ENCODE measurements around the gene VPS35L. TPM values are rescaled to one million over a fixed set of nuclear protein-coding genes. Genes with fewer than 3 reads are reported as not detected.

Gene VPS35L
- total and polyA plus RNA-seq, 2 of the 13 experiments (the other 11 are each of a cell fraction or from before 2014, with no cell fraction given): 1.4 to 1.6 TPM

DNA sequence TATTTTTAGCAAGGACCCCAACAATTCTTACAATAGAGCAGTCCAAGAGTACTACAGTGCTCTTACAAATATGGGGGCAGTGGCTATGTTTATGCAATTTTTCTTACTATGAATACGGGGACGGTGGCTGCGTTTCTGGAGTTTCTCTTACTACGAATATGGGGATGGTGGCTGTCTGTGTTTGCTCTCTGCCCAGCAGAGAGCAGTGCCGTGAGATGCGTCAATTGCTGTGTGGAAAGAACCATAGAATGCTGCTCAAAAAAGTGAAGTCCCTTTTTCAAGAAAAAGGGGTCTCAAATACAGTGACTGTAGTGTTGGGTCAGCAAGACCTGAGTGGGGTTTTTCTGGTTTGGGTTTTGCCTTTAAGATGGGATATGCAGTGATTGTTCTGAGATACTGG, 108.7 kb downstream of the VPS35L start:
- WGBS (ENCODE audit: low lambda C conversion rate): 72% methylated on average over 6 of the region's 6 CpGs
- CTCF ChIA-PET (ENCODE audit: low intra/inter-chr PET ratio, low total read pairs): no interaction called here

More for the DNA sequence above, 108.7 kb downstream of the VPS35L start:
- H2AFZ ChIP-seq (ENCODE audit: low read length): no peak overlapping the region
- H3K4me2 ChIP-seq (ENCODE audit: low read depth, low read length): no peak overlapping the region
- intact Hi-C loops (cut with micrococcal nuclease; ENCODE audit: unreplicated experiment) (no loop called here), in situ Hi-C loops (cut with HindIII; ENCODE audit: extremely low pct_ligation_motif_present, low pct_unique_long_range_greater_than_20kb) (no loop called here)
- no peak for TF ChIP-seq ZSCAN29 (CRISPR knock-in tag; conservative IDR thresholded peaks at IDR 0.05)
- TF ChIP-seq ZNF567 (CRISPR knock-in tag; IDR thresholded peaks at IDR 0.05; ENCODE audit: borderline replicate concordance): no peak
- TF ChIP-seq CBFB (CRISPR knock-in tag; IDR thresholded peaks at IDR 0.05): no peak
- TF ChIP-seq HNRNPL (IDR thresholded peaks at IDR 0.05; ENCODE audit: low read depth, low read length): no peak
- no peak for TF ChIP-seq ZNF326 (CRISPR knock-in tag; IDR thresholded peaks at IDR 0.05; ENCODE audit: borderline replicate concordance)
- TF ChIP-seq ISX (CRISPR knock-in tag; conservative IDR thresholded peaks at IDR 0.05): no peak
- TF ChIP-seq, protein P1, sequence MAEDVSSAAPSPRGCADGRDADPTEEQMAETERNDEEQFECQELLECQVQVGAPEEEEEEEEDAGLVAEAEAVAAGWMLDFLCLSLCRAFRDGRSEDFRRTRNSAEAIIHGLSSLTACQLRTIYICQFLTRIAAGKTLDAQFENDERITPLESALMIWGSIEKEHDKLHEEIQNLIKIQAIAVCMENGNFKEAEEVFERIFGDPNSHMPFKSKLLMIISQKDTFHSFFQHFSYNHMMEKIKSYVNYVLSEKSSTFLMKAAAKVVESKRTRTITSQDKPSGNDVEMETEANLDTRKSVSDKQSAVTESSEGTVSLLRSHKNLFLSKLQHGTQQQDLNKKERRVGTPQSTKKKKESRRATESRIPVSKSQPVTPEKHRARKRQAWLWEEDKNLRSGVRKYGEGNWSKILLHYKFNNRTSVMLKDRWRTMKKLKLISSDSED (CRISPR knock-in tag; IDR thresholded peaks at IDR 0.05): no peak
- TF ChIP-seq ZNF589 (CRISPR knock-in tag; conservative IDR thresholded peaks at IDR 0.05): no peak
- no peak for TF ChIP-seq ZNF24 (IDR thresholded peaks at IDR 0.05)
- TF ChIP-seq TGIF2 (CRISPR knock-in tag; IDR thresholded peaks at IDR 0.05): no peak
- TF ChIP-seq, protein P2, sequence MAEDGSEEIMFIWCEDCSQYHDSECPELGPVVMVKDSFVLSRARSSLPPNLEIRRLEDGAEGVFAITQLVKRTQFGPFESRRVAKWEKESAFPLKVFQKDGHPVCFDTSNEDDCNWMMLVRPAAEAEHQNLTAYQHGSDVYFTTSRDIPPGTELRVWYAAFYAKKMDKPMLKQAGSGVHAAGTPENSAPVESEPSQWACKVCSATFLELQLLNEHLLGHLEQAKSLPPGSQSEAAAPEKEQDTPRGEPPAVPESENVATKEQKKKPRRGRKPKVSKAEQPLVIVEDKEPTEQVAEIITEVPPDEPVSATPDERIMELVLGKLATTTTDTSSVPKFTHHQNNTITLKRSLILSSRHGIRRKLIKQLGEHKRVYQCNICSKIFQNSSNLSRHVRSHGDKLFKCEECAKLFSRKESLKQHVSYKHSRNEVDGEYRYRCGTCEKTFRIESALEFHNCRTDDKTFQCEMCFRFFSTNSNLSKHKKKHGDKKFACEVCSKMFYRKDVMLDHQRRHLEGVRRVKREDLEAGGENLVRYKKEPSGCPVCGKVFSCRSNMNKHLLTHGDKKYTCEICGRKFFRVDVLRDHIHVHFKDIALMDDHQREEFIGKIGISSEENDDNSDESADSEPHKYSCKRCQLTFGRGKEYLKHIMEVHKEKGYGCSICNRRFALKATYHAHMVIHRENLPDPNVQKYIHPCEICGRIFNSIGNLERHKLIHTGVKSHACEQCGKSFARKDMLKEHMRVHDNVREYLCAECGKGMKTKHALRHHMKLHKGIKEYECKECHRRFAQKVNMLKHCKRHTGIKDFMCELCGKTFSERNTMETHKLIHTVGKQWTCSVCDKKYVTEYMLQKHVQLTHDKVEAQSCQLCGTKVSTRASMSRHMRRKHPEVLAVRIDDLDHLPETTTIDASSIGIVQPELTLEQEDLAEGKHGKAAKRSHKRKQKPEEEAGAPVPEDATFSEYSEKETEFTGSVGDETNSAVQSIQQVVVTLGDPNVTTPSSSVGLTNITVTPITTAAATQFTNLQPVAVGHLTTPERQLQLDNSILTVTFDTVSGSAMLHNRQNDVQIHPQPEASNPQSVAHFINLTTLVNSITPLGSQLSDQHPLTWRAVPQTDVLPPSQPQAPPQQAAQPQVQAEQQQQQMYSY (CRISPR knock-in tag; IDR thresholded peaks at IDR 0.05): no peak
- TF ChIP-seq, protein P3, sequence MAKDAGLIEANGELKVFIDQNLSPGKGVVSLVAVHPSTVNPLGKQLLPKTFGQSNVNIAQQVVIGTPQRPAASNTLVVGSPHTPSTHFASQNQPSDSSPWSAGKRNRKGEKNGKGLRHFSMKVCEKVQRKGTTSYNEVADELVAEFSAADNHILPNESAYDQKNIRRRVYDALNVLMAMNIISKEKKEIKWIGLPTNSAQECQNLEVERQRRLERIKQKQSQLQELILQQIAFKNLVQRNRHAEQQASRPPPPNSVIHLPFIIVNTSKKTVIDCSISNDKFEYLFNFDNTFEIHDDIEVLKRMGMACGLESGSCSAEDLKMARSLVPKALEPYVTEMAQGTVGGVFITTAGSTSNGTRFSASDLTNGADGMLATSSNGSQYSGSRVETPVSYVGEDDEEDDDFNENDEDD (CRISPR knock-in tag; IDR thresholded peaks at IDR 0.05; ENCODE audit: borderline replicate concordance): no peak
- TF ChIP-seq HOXA5 (CRISPR knock-in tag; IDR thresholded peaks at IDR 0.05): no peak
- TF ChIP-seq ZNF883 (CRISPR knock-in tag; IDR thresholded peaks at IDR 0.05; ENCODE audit: not compliant biosample characterization): no peak
- no peak for TF ChIP-seq ZNF335 (CRISPR knock-in tag; IDR thresholded peaks at IDR 0.05)
- no peak for TF ChIP-seq ZKSCAN8 (CRISPR knock-in tag; IDR thresholded peaks at IDR 0.05; ENCODE audit: borderline replicate concordance)
- TF ChIP-seq ZNF30 (CRISPR knock-in tag; IDR thresholded peaks at IDR 0.05): no peak
- no peak for TF ChIP-seq ZNF674 (CRISPR knock-in tag; IDR thresholded peaks at IDR 0.05; ENCODE audit: low read depth)
- TF ChIP-seq ZNF652 (CRISPR knock-in tag; IDR thresholded peaks at IDR 0.05; ENCODE audit: borderline replicate concordance, low read depth): no peak
- TF ChIP-seq, protein P4, sequence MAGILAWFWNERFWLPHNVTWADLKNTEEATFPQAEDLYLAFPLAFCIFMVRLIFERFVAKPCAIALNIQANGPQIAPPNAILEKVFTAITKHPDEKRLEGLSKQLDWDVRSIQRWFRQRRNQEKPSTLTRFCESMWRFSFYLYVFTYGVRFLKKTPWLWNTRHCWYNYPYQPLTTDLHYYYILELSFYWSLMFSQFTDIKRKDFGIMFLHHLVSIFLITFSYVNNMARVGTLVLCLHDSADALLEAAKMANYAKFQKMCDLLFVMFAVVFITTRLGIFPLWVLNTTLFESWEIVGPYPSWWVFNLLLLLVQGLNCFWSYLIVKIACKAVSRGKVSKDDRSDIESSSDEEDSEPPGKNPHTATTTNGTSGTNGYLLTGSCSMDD (CRISPR knock-in tag; IDR thresholded peaks at IDR 0.05): no peak
- no peaks in the 10 kb centered on the region for H4K20me1 ChIP-seq (ENCODE audit: insufficient read depth, low read length)
- BruUV-seq (replicated peaks): no TSS peak
- no peak overlapping the region for H3K27ac ChIP-seq (ENCODE audit: extremely low read length, insufficient read depth, low read length)
- FAIRE-seq (no peak), DNase-seq (ENCODE audit: low spot score) (no peak), ATAC-seq (no peak)
- POLR2A ChIA-PET: no interaction called here
- peaks cover 18% of the 10 kb centered on the region for H3K9me3 ChIP-seq (ENCODE audit: low read length)
- H3K4me1 ChIP-seq (ENCODE audit: insufficient read depth, low read length): no peaks in the 10 kb centered on the region
- H3K4me3 ChIP-seq (replicated peaks in 1 of 3; ENCODE audit: insufficient read depth in 1 of 3, low read depth in 2 of 3, low read length in 3 of 3): no peak overlapping the region
- H3K9ac ChIP-seq (ENCODE audit: insufficient read depth, low read depth, low read length): no peak overlapping the region
- H3K79me2 ChIP-seq (ENCODE audit: insufficient read depth, low read length): no peaks in the 10 kb centered on the region
- no peaks in the 10 kb centered on the region for H3K36me3 ChIP-seq (replicated peaks in 1 of 2; ENCODE audit: control insufficient read depth in 1 of 2, insufficient read depth in 2 of 2, low read length in 2 of 2)
- no peaks in the 10 kb centered on the region for H3K27me3 ChIP-seq (ENCODE audit: control insufficient read depth in 1 of 2, insufficient read depth in 2 of 2, low read length in 2 of 2)

Data from HepG2 (cell line).